Measurements from ENCODE around the gene EDN2.

DNA sequence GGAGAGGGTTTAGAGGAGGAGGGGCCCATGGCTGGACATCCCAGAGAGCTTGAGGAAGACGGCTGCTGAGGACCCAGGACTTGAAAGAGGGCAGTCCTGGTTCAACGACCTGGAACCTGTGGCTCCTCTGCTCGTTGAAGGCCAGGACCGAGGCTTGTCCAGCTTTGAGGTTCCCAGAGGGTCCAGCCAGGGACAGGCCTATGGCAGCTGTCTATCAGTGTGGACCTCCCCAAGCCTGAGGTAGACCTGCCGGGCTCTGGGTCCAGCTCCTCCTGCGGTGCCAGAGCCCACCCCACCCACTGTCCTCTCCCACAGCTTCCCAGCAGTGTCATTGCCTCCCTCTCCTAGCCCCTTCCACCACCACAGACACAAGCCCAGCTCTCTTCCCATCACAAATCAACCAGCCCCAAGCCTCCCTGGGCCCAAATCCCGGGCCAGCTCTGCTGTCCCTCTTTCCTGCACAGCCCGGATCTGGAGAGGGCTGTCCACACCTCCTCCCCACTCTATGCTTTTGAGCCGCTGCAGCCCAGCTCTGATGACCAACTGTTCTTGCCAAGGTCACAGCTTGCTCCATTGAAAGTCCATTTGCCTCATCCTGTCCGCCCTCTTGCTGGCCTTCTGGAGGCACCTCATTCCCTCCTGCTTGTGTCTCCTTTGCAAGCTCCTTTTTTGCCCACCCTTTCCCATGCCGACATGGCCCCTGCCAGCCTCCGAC, 48.7 kb upstream of the EDN2 start:
- TF ChIP-seq, protein P1, sequence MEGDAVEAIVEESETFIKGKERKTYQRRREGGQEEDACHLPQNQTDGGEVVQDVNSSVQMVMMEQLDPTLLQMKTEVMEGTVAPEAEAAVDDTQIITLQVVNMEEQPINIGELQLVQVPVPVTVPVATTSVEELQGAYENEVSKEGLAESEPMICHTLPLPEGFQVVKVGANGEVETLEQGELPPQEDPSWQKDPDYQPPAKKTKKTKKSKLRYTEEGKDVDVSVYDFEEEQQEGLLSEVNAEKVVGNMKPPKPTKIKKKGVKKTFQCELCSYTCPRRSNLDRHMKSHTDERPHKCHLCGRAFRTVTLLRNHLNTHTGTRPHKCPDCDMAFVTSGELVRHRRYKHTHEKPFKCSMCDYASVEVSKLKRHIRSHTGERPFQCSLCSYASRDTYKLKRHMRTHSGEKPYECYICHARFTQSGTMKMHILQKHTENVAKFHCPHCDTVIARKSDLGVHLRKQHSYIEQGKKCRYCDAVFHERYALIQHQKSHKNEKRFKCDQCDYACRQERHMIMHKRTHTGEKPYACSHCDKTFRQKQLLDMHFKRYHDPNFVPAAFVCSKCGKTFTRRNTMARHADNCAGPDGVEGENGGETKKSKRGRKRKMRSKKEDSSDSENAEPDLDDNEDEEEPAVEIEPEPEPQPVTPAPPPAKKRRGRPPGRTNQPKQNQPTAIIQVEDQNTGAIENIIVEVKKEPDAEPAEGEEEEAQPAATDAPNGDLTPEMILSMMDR (IDR thresholded peaks at IDR 0.05), result no peak
- no peak for TF ChIP-seq POLR2A (IDR thresholded peaks at IDR 0.05)

Data from ovary (tissue), 3 donors.